GM12873 (cell line): ENCODE results near the gene BTAF1.

Experiments
- CTCF ChIP-seq: IDR thresholded peaks from 2 replicates; pipeline ENCODE4 v1.5.1; 2012; ENCODE audit warnings: low read depth, mild to moderate bottlenecking, moderate library complexity, low read length, control low read depth; ENCODE audit not compliant: insufficient read depth; ENCODE audit errors: missing control alignments

BTAF1 gene

GRCh38 chr10:91923371-91924211 lies at the start of gene BTAF1:
BTAF1 (plus strand) TSS chr10:91923770; CDS start chr10:91924077, 307 bp downstream.
- TF ChIP-seq CTCF: no peak

GRCh38 chr10:91875156-91875555 lies 48.4 kb upstream of the BTAF1 start:
- TF ChIP-seq CTCF: no peak

- no peak for TF ChIP-seq CTCF
Observed at GRCh38 chr10:91875779-91876178, 47.8 kb upstream of the BTAF1 start.

- TF ChIP-seq CTCF: no peak
Observed at GRCh38 chr10:91879515-91880170, 43.9 kb upstream of the BTAF1 start.

GRCh38 chr10:91880310-91880709 lies 43.3 kb upstream of the BTAF1 start:
- TF ChIP-seq CTCF: no peak

GRCh38 chr10:91883549-91884444 lies 39.8 kb upstream of the BTAF1 start:
- no peak for TF ChIP-seq CTCF
